ENCODE results near the gene OR4C3.
"Not testable (repeated sequence)": the region's sequence is repeated elsewhere in the genome, so short reads cannot be mapped to it uniquely, and the experiment has no call there.

OR4C3 gene

DNA sequence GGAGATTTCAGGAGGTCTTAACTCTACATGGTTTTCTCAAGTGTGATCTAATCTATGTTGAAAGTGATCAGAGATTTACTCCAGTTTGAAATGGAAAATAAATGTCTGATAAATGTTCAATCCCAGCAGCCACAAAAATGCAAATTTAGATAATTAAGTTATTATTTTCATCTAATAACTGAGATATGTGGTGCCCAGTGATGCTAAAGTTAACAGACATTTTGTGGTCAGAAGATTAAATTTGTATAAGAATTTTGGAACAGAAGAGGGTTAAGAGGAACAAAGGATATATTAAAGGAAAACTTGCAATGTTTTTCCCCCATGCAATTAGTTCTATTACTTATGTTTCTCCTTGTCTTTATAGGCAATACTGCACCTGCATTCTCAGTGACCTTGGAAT lies at the start of gene OR4C3:
Gene OR4C3, plus strand, starts transcription at position 301 of the 400 bp plus-strand sequence. CDS start 102 bp downstream, outside the sequence.
- DNase-seq: not testable (repeated sequence)

DNA sequence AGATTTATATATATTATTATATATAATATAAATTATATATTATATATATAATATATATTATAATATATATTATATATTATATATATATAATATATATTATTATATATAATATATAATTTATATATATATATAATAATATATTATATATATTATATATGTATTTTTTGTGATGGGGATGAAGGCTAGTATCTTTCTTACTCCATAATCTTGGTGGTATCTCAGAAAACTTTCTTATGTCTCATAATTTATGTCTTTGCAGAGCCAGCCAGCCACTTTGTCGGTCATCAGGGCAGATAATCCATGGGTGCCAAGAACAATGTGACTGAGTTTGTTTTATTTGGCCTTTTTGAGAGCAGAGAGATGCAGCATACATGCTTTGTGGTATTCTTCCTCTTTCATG lies 18.8 kb upstream of the OR4C3 start, which contains the start of gene OR4S1:
Gene OR4S1, plus strand, starts transcription at position 301 of the 400 bp plus-strand sequence. Its CDS starts 0 bp downstream, at position 301.
- no peak for DNase-seq

DNA sequence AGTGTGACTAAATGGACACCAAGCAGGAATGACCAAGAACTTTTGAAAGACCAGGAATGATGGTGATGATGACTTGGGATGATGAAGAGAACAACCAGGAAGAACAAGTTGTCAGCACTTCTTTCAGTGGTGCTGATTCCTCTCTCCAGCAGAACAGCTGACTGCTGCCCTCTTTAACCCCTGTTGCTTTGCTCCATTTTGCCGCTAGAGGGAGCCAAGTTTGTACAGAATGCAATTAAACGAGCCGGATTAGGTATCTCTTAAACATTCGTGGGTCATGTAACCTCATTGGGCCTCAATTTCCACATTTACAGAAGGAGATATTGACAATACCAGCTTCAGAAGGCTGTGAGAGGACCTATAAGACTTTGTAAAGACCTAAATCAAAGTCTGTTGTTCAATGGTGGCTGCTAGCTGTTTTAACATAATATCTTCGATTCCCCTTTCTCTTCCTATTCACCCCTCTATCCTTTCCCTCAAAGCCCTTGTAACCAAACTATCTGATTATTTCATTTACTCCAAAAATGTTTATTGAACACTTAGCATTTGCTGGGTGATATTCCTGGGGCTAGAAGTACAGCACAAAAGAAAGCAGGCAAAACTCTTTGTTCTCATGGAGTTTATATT lies 16.8 kb upstream of the OR4C3 start:
- peak; percentile 3 for DNase-seq

DNA sequence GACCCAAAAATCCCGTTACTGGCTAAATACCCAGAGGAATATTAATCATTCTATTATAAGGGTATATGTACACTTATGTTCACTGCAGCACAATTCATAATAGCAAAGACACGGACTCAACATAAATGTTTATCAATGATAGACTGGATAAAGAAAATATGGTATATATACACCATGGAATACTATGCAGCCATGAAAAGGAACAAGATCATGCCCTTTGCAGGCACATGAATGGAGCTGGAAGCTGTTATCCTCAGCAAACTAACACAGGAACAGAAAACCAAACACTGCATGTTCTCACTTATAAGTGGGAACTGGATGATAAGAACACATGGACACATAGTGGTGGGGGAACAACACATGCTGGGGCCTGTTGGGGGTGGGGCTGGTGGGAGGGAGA lies 11.1 kb upstream of the OR4C3 start:
- not testable (repeated sequence) for DNase-seq

DNA sequence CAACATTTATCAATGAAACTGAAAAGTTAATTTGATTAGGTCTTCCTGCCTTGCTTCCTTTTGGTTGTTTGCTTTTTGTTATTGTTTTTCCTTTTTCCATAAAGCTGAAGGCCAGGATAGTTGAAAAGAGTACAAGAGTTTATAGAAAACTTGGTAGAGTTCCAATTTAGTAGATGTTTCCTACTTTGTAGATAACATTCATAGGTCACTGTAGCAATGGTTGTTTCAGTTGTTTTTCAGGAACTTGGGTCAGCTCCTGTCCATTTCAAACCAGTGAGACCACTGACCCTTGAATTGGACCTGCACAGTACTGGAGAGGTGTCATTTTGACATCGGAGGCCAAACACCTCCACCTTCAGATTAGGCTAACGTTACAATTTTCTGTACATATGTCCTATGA lies 4.9 kb upstream of the OR4C3 start:
- DNase-seq: not testable (repeated sequence)

DNA sequence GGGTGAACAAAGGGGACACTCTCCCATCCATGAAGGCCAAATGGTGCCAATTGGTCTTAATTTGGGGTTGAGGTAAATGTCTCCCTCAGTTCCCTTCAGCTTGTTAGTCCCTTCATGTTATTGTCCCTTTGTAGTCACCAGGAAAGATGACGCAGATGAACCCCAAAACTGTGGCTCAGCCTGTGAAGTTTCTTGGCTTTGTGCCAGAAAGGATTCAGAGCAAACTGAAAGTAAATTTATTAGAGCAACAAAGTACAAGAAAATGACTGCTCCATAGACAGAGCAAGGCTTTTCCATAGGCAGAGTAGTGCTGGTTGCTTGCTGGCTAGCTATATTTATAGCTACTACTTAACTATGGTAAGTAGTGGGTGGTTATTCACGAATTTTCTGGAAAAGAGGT lies 16.7 kb downstream of the OR4C3 start:
- no peak for DNase-seq

DNA sequence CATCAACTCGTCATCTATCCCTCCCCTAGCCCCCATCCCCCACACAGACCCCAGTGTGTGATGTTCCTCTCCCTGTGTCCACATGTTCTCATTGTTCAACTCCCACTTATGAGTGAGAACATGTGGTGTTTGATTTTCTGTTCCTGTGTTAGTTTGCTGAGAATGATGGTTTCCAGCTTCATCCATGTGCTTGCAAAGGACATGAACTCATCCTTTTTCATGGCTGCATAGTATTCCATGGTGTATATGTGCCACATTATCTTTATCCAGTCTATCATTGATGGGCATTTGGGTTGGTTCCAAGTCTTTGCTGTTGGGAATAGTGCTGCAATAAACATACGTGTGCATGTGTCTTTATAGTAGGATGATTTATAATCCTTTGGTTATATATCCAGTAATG lies 17.8 kb downstream of the OR4C3 start:
- DNase-seq: not testable (repeated sequence)

DNA sequence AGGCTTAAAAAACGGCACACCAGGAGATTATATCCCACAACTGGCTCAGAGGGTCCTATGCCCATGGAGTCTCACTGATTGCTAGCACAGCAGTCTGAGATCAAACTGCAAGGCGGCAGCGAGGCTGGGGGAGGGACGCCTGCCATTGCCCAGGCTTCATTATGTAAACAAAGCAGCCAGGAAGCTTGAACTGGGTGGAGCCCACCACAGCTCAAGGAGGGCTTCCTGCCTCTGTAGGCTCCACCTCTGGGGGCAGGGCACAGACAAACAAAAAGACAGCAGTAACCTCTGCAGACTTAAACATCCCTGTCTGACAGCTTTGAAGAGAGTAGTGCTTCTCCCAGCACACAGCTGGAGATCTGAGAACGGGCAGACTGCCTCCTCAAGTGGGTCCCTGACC lies 21.6 kb downstream of the OR4C3 start:
- not testable (repeated sequence) for DNase-seq

DNA sequence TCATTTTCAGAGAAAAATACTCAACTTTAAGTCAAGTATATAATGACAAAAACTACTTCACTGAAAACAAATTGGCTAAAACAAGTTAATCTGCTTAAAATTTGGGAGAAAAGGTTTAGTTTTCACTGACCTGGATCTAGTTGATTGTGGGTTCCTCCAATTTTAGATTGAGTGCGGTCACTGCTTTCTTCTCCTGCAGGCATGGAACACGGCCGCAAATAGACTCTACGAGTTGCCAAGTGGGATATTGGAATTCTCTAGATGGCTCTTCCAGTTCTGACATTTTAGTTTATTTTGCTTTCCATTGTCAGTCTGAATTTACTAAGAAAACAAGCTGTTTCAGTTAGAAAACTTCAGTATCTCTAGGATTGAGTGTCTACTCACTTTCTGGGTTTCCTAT lies 29.3 kb downstream of the OR4C3 start:
- DNase-seq: no peak

DNA sequence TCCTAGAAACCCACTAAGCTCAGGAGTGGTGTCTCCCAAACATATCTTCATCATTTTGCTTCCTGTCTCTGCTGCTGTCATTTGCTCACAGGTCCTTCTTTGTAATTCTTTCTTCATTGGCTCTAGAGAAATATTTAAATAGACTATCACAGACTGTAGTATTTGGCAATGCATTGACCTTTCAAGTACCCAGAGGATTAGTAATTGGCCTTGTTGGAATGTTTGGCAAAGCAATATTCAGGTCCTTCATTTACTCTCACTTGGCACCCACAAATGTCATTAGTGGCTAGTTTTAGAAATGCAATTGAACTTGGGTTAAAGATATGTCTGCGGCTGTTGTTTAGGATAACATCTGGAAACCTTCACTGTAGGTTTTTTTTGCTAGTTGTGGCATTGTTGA lies 30.0 kb downstream of the OR4C3 start:
- DNase-seq: no peak

DNA sequence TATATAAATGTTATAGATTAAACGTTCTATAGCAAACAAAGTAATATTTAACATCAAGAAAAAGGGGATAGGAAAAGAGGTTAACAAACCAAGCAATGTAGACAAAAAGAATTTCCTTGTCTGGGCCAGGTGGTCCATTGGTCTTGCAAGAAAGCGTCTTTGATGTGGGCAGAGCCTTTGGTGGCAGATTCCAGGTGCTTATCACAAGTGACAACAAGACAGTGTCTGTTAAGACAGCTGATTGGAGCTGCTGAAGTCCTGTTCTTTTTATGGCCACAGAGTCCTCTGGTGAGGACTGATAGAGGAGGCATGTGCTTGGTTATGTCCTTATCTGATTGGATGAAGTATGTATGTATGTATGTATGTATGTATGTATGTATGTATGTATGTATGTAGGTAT lies 36.6 kb downstream of the OR4C3 start:
- DNase-seq: not testable (repeated sequence)

DNA sequence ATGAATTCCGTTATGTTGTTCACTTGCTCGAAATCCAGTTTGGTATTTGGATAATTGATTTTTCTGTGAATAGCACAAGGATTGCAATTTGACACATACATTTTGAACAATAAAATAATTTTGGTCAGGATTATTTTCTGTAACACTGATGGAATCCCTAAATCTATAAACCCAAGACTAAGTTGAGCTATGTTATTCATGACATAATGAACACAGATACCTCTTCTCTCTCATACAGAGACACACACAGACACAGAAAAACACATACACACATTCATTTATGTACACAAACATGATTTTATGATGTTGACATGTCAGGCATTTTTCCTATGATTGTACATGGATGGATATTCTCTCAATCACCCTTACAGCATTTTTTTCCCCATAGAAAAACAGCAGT lies 41.6 kb downstream of the OR4C3 start, which contains the start of gene OR4C5:
Gene OR4C5, minus strand, starts transcription at position 101 of the 400 bp plus-strand sequence. Its CDS starts 0 bp downstream, at position 101.
- DNase-seq: no peak

Measured in GOT3 (cell line).